GM12864 (cell line): Measurements from ENCODE around the gene CDH23.

Source experiments
- DNase-seq: peaks from one replicate; pipeline ENCODE4 v3.0.0-alpha.2; 2011; ENCODE audit warnings: low read depth
- H3K4me3 ChIP-seq: 2 replicates; pipeline ENCODE4 v1.5.1; 2011; ENCODE audit warnings: mild to moderate bottlenecking, low read depth, low read length, control low read depth
- CTCF ChIP-seq: IDR thresholded peaks from 2 replicates; pipeline ENCODE4 v1.5.1; 2011; ENCODE audit warnings: low read depth, mild to moderate bottlenecking, moderate library complexity, low read length, control low read depth, inconsistent platforms; ENCODE audit errors: missing control alignments

Gene CDH23

GRCh38 chr10:71402005-71402404 is 5.3 kb downstream of the CDH23 start:
- no peak for DNase-seq
- no peak for TF ChIP-seq CTCF
- no peak overlapping the region for H3K4me3 ChIP-seq

GRCh38 chr10:71404503-71405295 is 8.0 kb downstream of the CDH23 start:
- no peak for TF ChIP-seq CTCF
- no peak for DNase-seq
- no peak overlapping the region for H3K4me3 ChIP-seq

- no peak for DNase-seq
- TF ChIP-seq CTCF: no peak
These were observed 10.2 kb downstream of the CDH23 start for GRCh38 chr10:71406878-71407277.

GRCh38 chr10:71408436-71409225 is 11.9 kb downstream of the CDH23 start:
- no peak for TF ChIP-seq CTCF
- H3K4me3 ChIP-seq: no peak overlapping the region
- DNase-seq: no peak

More at GRCh38 chr10:71406878-71407277, 10.2 kb downstream of the CDH23 start:
- no peak overlapping the region for H3K4me3 ChIP-seq

GRCh38 chr10:71409516-71410104 is 12.9 kb downstream of the CDH23 start:
- no peak for DNase-seq
- no peak for TF ChIP-seq CTCF
- H3K4me3 ChIP-seq: no peak overlapping the region

- no peak overlapping the region for H3K4me3 ChIP-seq
- DNase-seq: no peak
- no peak for TF ChIP-seq CTCF
These were observed 16.9 kb downstream of the CDH23 start for GRCh38 chr10:71413581-71413980.
